GM19452 (cell line): ENCODE data around the gene NCBP2L.

Source experiments
- ATAC-seq: cut with Tn5 transposase; IDR thresholded peaks from one replicate; pipeline ENCODE4 v1.9.1; 2021; ENCODE audit not compliant: unreplicated experiment

Gene NCBP2L

DNA sequence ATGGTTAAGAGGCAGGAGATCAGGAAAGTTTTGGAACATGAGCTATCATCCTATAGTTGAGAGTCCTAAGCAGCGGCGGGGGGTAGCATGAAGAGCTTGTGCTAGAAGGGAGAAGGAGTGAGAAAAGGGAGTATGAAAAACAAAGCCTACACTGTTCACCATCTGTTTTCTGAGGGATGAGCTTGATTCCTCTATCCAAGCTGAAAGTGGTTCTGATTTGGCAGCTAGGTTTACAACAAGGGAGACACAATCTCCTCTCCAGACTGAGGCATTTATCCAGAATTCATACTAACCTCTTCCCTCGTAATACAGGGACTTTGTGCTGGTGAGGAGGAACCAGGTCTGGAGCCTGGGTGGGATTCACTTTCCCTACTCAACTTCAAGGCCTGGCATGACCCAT lies 25.5 kb upstream of the NCBP2L start:
- no peak for ATAC-seq

DNA sequence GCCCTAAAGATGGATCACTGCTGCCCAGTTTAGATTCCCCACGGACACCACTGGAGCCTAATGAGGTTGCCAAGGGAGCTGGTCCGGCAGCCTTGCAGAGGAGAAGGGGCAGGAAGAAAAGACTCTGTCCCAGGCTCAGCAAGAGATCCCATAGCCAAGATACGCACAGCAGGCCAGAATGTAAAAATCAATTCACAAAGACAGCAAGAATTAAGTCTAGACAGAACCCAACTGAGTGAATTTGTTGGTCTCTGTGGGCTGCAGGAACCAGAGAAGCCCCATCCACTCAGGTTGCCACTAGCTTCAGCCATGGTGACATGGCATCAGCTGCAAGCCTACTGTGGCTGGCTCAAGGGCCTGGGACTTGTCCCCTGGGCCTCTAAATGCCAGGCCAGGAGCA lies 24.8 kb upstream of the NCBP2L start:
- no peak for ATAC-seq

DNA sequence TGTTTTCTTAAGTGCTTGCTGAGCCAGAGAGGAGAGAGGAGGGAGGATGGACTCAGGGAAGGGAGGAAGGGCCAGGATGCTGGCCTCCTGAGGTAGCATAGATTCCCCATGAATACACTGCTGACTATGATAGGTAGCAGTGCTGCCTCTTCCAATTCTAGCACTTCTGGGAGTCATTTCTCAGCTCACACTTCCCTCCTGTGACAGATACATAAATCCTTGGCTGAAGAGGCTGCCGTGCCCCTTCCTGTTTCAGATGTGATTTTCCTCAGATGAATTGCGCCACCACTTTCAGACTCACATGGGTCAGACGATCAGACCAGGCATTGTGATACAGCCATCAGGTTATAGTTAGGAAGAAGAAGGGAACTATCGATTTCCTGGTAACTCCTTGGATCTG lies 24.3 kb upstream of the NCBP2L start:
- no peak for ATAC-seq

DNA sequence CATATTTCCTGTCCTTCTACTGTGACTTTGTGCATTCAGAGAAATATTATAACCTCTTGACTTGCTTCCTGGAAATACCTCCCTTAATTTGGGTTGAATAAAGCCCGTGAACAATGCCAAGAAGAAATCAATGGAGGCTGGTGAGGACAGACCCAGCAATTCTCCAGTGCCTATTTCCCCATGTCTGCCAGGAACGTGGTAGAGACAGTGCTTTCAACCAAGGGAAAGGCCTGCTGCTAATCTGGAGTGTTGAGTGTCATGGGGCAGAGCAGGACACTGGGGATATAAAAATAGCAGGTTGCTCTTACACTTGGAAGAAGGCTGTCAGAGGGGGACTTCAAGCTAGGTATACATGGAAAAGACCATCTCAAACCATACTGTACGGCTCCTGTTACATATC lies 21.8 kb upstream of the NCBP2L start:
- no peak for ATAC-seq

DNA sequence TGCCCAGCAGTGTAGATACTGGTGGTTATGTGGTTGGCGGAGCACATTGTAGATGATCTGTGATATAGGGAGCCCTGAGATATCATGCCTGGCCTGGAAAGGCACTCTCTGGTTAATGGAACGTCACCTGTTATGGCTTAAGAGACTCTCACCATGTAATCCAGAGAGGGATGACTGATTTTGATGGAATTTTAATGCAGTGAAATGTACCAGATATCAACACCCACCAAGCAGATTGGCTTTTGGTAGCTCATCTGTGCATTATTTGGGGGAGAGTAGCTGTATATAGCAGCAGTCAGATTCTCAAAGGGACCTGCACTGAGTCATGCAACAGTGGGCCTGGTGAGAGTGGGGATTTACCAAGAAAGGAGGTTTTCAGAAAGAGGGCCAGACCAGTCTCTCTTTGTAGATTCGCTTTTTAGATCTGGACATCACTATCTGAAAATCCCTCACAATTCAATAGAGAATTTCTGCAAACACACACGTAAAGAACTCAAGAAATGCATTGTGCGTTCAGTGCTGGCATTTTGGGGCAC lies 19.2 kb upstream of the NCBP2L start:
- ATAC-seq: no peak

DNA sequence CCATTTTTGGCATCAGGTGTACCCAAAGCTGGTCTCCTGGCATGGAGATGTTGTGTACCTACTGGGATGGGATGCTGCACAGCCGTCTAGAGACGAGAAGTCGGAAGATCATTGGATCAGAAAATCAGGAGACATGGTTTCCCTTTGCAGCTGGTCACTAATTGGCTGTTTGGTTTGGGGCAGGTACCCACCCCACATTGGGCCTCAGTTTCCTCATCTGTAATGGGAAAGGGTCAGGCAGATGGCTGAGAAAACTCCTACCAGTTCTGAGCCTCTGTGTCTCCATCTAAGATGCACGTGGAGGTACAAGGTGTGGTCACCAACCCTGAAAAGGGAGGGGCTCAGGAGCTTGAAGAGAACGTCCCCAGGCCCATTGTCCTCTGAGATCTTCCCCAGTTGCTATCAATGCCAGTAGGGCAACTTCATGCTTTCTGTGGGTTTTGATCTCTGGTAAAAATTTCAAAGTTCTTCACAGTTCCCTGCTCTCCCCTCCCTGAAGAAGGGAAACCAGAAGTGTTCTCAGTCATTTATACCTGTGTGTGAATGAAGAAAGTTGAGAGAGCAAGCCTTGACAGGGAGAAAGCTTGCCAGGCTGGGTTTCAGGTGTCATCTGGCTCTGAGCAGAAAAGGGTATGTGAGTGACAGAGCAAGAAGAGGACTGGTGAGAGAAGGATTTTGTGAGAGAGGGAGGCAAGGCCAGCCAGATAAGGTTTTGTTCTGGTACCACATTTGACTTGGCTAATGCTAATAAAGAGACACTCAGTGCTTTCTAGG lies 17.0 kb upstream of the NCBP2L start:
- ATAC-seq: no peak

DNA sequence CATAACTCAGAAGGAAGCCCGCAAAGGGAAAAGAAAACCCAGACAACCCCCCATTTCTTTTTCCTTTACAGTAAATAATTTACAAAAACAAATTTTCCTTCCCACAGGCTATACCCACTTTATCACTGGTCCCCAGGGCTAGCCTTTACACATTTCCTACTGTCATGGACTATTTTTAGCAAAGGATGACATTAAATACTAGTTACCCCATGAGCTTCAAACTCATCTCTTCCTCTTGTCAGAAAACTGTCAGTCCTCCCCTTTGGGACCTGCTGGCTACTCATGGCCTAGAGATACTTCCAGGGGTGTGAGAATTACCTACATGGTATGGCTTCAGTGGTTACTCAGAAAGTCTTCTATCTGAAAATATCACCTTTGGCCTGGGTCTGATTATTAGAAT lies 13.9 kb upstream of the NCBP2L start:
- ATAC-seq: no peak

DNA sequence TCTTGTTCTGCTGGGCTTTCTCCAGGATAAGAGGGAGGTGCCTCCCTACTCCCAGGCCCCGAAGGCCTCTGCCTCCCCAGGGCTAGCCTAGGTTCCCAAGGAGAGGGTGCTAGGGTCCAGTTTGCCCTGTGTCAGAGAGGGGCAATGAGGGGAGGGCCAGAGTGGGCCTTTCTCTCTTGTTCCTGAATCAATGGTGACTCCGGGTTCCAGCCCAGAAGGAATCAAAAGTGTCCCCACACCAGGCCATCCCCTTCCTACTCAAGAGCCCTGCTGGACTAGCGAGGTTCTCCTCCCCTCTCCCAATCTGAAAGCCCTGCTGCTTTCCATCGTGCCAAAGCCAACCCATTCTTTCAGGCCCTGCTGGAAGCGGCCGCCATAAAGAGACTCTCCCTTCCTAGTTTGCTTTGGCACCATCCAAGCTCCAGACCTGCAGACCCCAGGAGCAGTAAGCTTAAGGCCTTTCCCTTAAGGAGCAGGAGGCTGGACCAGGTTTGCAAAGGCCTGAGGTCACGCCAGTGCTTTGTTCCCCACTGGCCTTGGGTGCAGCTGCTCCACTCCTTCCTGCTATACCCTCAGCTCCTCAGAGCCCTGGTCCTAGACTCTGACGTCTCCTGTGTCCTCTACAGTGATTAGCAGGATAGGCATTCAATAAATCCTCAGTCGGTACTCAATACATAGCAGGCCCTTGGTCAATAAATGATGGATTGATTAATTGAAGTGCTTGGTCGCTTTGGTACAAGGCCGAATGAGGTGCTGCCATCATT lies 12.5 kb upstream of the NCBP2L start:
- no peak for ATAC-seq

DNA sequence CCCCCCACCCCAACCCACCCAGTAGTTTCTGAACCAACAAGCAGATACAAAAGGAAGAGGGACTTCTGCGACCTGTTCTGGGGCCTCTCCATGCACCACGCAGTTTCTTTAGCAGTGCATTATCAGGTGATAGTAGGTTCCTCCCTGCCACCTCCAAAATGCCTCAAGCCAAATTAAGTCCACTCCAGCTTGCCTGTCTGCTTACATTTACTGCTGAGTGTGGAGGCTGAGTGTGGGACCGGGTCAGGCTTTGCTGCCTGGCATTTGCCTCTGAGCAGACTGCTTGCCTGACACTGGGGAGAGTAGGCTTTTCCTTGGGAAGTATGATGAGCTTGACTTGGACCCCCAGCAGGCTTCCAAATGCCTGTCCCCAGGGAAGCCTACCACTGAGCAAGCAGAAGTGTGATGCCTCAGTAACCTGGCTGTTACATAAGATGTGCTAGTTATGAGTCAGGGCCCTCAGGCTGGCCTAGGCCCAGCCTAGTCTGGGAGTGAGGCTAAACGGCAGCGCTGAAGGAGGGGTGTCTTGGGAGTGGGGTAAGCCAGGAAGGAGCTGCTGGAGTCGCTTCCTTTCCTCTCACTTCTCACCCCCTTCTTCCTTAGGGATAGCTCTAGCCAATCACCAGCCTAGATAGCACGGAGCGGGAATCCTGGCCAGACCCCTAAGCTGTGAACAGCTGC lies 10.9 kb upstream of the NCBP2L start:
- ATAC-seq: peak; percentile 65

DNA sequence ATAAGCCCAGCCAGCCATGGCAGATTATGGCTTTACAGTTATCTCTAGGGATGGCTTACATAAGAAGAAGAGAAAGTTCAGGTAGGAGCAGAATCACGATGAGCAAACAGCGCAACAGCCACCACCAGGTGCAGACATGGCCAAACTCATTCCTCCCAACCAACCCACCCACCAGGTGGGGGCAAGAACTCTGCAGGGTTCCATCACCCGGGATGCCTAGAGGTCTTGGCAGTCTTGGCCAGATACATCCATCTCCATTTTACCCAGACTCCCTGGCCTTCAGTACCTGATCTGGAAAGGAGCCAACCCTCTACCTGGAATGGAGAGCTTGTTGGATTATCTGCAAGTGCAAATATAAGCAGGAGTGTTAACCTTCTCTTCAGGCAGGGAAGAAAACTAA lies 9.5 kb upstream of the NCBP2L start:
- ATAC-seq: no peak

DNA sequence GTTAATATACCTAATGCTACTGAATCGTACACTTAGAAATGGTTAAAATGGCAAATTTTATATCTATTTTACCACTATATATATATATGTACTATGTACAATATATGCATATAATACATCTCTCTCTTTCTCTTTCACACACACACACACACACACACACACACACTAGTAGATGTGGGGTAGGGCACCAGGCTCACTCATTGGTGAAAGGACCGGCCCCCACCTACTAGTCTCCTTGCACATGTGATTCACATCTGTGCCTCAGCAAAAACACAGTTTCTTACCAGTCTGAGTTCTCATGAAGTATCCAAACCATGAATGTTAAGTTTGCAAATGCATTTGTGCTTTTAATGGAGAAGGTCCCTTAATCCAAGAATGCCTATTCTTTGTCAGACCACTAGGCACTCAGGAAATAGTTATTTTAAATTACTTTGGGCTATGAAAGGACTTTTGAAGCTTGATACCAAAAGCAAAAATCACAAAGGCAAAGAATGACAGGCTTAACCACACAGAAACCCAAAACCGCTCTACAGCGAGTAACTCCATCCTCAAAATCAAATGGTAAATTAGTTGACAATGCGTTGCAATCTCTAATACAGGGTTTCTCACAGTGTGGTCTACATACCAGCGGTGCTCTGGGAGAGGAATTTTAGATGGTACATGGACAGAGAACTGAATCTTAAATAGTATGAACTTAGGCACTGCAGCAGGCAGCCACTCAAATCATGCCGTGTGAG lies 7.8 kb upstream of the NCBP2L start:
- no peak for ATAC-seq

DNA sequence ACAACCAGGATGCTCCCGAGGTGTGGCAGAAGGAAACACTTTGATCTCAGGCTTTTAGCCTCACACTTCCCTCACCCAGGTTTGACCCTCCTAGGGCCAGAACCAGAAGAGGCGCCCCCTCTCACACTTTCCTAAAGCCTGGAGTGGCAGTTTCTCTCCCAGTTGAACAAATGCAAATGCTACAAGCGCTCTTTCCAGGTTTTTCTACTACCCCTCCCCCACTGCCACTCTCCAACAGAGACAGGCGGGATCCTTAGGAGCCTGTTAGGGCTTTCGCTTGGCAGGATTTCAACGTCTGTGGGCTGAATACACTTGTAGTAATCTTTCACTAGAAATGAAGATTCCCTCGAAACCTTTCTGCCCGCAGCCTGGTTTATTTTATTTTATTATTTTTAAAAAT lies 4.3 kb upstream of the NCBP2L start:
- no peak for ATAC-seq

DNA sequence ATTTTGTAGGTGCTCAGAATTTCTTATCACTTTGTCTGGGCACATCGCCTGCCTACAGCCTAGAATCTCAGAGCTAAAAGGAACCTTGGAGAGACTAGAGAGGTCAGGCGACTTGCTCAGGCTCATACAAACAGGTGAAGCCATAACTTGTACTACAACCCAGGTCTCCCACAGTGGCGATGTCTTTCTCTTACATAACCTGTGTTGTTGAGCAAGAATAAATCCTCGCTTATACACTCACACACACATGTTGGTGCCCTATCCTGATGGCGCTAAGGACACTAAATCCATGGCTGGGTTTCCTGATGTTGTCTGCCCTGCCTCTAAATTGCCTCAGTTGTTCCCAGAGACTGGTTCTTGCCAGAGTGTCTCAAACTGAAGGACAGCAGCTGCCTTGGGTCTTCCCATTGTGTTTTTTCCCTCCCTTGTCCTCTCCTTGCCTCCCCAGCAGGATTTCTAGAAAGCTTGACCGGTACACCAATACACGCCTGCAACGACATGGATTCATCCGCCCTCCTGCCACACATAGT lies 3.6 kb upstream of the NCBP2L start:
- ATAC-seq: no peak

DNA sequence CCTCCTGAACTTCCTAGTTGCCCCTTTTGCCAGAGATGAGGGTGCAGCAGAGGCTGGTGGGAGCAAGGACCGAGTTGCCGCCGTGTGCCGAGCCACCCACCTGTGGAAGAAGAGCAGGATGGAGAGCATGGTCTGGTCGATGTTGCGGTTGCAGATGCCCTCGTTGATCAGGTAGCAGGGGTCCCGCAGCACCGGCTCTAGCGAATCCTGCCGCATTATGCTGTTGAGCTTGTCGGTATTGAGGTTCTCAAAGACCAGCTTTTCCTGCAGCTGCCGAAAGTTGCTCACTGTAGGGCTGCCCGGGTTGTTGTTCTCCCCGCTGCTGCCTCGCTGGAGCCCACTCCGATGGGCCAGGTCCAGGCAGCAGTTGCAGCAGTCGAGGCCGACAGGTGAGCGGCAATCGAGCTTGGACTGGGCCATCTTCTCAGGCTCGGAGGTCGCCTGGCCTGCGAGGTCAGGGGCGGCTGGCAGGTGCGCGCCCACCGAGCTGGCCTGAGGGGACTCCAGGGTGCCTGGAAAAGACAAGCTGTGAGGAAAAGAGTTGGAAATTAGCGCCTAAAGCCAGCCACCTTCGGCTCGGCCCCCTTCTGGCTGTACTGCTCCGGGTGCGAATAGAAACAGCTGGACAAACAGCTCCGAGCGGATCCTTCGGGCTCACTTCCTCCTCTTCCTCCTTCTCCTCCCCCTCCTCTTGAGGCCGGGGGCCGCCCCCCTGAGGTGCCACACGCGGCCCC lies 2.4 kb upstream of the NCBP2L start:
- ATAC-seq: peak; percentile 28

DNA sequence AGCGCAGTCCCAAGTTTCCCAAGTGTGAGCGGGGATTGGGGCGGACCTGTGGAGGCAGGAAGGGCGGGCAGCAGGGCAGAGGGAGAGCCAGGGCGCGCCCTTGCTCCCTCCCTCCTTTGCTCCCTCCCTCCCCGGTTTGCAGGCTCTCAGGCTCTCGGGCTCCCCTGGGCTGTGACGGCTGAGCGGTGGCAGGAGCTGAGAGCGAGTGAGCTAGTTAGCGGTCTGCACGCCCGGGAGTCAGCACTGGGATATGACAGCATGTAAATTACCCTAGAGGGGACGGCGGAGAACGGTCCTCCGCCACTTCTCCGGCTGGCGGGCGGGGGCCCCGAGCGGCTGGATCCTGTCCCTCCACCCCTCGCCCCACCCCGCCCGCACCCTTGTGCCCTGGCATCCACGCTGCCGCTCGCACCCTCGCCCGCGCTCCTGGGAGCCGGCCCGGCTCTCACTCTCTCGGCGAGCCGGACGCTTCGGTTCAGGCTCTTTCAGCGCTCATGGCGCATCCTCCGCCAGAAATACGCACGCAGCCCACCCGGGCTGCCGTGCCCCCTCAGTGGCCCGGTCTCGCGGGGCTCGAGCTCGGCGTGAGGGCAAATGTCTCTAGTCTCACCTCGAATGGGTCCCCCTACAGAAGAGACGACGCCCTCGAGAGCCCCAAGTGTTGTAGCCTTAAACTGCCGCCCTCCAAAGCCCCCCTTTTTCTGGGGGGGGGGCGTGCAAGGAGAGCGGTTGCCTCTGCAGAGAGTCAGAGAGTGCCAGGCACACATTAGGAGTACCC lies 1.6 kb upstream of the NCBP2L start, which contains the start of gene TSC22D3:
Gene TSC22D3, minus strand, starts transcription at position 54 of the 778 bp plus-strand sequence. CDS start 368 bp downstream, outside the sequence.
- ATAC-seq: peak; percentile 82

DNA sequence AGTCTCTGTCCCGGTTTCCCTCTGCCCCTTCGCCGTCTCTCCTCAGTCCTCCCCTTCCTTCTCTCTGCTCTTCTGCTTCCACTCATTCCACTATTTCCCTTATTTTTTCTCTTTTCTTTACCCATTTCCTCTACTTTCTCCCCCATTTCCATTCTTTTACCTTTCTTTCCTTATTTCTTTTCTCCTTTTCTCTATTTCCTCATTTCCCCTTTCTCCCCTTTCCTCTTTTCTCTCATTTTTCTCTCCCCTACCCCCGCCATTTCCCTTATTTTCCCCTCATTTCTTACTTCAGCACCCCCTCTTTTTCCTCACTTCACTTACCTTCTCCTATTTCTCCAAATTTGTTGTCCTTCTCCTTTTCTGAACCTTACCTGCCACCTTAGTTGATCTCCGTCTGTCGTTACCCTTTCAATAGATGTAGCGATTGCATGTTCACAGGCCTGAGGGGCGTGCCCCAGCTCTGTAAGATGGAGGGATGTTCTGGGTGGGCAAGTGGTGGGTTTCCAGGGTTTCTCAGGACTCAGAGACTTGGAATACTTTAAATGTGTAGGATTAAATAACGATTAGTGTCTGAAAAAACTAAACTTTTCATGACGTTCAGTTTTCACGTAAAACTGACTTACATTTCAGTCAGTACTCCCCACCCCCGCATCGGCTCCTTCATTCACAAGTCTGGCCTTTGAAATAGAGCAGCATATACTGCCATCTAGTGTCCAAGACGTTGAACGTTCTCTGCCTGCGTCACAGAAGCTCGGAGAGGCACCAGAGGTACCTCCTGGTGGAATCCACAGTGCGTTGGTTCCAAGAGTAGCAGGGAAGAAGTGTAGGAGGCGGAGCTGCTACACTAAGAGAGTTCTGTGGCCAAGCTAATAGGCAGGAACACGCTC lies 641 bp upstream of the NCBP2L start:
- peak; percentile 79 for ATAC-seq

DNA sequence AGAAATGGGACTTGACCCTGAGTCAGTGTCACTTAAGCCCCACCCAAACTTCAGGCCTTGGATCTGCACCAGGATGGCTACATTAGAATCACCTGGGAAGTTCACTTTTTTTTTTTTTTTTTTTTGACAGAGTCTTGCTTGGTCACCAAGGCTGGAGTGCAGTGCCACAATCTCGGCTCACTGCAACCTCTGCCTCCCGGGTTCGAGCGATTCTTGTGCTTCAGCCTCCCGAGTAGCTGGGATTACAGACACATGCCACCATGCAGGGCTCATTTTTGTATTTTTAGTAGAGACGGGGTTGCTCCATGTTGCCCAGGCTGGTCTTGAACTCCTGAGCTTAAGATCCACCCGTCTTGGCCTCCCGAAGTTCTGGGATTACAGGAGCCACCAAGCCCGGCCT lies 3.0 kb downstream of the NCBP2L start:
- ATAC-seq: no peak

DNA sequence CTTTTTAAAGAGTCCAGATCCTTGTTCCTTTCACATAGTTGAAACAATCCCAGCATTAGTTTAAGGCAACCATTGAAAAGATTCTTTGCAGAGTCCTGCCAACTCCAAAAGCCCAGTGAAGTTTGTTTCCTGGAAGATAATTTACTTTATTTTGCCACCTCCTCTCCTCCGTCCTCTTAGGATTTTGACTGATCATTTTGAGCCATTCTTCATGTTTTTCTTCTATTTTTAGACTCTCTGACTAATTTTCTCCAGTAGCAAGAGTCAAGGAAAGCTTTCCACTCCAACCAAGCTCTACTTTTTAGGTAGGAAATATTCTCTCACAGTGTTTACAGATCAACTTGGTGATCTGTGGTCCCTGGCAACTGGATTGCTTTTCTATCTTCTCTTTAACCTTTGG lies 10.3 kb downstream of the NCBP2L start:
- no peak for ATAC-seq
